Retinal pigment epithelial cell (primary cell): Measurements from ENCODE around the gene SSRP1.
"Not testable (repeated sequence)": the region's sequence is repeated elsewhere in the genome, so short reads cannot be mapped to it uniquely, and the experiment has no call there.

Experiments
- DNase-seq: peaks from one replicate; pipeline ENCODE4 v3.0.0-alpha.2; 2010; ENCODE audit warnings: low read depth
- H3K4me3 ChIP-seq: 2 replicates; pipeline ENCODE4 v1.5.1; 2011; ENCODE audit warnings: mild to moderate bottlenecking, low read length, control low read depth, moderate library complexity
- CTCF ChIP-seq: conservative IDR thresholded peaks from 2 replicates; pipeline ENCODE4 v1.5.1; 2011; ENCODE audit warnings: low read depth, low read length, control low read depth, inconsistent platforms

Gene SSRP1

GRCh38 chr11:57287884-57288283 is 47.8 kb downstream of the SSRP1 start:
- DNase-seq = no peak
- TF ChIP-seq CTCF = no peak
- no peak overlapping the region for H3K4me3 ChIP-seq

- no peak for DNase-seq
- TF ChIP-seq CTCF = no peak
- no peak overlapping the region for H3K4me3 ChIP-seq
These were observed 52.3 kb downstream of the SSRP1 start for GRCh38 chr11:57283231-57283990.

- not testable (repeated sequence) for DNase-seq, H3K4me3 ChIP-seq
These were observed 54.1 kb downstream of the SSRP1 start for GRCh38 chr11:57281546-57281945.

- H3K4me3 ChIP-seq = no peak overlapping the region
- TF ChIP-seq CTCF = no peak
- DNase-seq = no peak
These were observed 56.6 kb downstream of the SSRP1 start for GRCh38 chr11:57279116-57279515.

- no peak for TF ChIP-seq CTCF
- no peak overlapping the region for H3K4me3 ChIP-seq
- DNase-seq = no peak
These were observed 57.0 kb downstream of the SSRP1 start for GRCh38 chr11:57278721-57279095.

- DNase-seq = peak; percentile 51
- H3K4me3 ChIP-seq = no peak overlapping the region
- TF ChIP-seq CTCF = peak; percentile 91
These were observed 57.6 kb downstream of the SSRP1 start for GRCh38 chr11:57277845-57278720.

- no peak for DNase-seq
- H3K4me3 ChIP-seq = no peak overlapping the region
- TF ChIP-seq CTCF = no peak
These were observed 58.6 kb downstream of the SSRP1 start for GRCh38 chr11:57276971-57277675.
